ENCODE measurements around the gene DNASE1L3.
A peak's percentile ranks its signal among the peaks of the same experiment; 100 is the strongest.
"Not testable (repeated sequence)": the region's sequence is repeated elsewhere in the genome, so short reads cannot be mapped to it uniquely, and the experiment has no call there.

The DNASE1L3 gene

GRCh38 chr3:58210761-58211460 lies at the start of gene DNASE1L3:
Gene DNASE1L3, minus strand, starts transcription at chr3:58210972. Its CDS starts 66 bp downstream, at chr3:58210906.
- DNase-seq (ENCODE audit: low read depth): no peak
- H3K4me3 ChIP-seq (ENCODE audit: low read depth, low read length): no peak within 1 kb of the TSS

- DNase-seq (ENCODE audit: low read depth): no peak
- no peak overlapping the region for H3K4me3 ChIP-seq (ENCODE audit: low read depth, low read length)
These were observed 49.5 kb upstream of the DNASE1L3 start for GRCh38 chr3:58260261-58260731.

- no peak overlapping the region for H3K4me3 ChIP-seq (ENCODE audit: low read depth, low read length)
- DNase-seq (ENCODE audit: low read depth): no peak
These were observed 47.8 kb upstream of the DNASE1L3 start for GRCh38 chr3:58258392-58259055.

- DNase-seq (ENCODE audit: low read depth): no peak
- H3K4me3 ChIP-seq (ENCODE audit: low read depth, low read length): no peak overlapping the region
These were observed 45.7 kb upstream of the DNASE1L3 start for GRCh38 chr3:58256511-58256910.

- DNase-seq (ENCODE audit: low read depth): no peak
- H3K4me3 ChIP-seq (ENCODE audit: low read depth, low read length): no peak overlapping the region
These were observed 45.3 kb upstream of the DNASE1L3 start for GRCh38 chr3:58256061-58256460.

- DNase-seq (ENCODE audit: low read depth): no peak
- no peak overlapping the region for H3K4me3 ChIP-seq (ENCODE audit: low read depth, low read length)
These were observed 43.4 kb upstream of the DNASE1L3 start for GRCh38 chr3:58254144-58254543.

- peak; percentile 33 for DNase-seq (ENCODE audit: low read depth)
- no peak overlapping the region for H3K4me3 ChIP-seq (ENCODE audit: low read depth, low read length)
These were observed 40.9 kb upstream of the DNASE1L3 start for GRCh38 chr3:58251631-58252035.

GRCh38 chr3:58250093-58250707 lies 39.4 kb upstream of the DNASE1L3 start:
- no peak overlapping the region for H3K4me3 ChIP-seq (ENCODE audit: low read depth, low read length)
- DNase-seq (ENCODE audit: low read depth): no peak

GRCh38 chr3:58249358-58250092 lies 38.8 kb upstream of the DNASE1L3 start:
- no peak for DNase-seq (ENCODE audit: low read depth)
- H3K4me3 ChIP-seq (ENCODE audit: low read depth, low read length): no peak overlapping the region

GRCh38 chr3:58246148-58247047 lies 35.6 kb upstream of the DNASE1L3 start:
- DNase-seq (ENCODE audit: low read depth): no peak

GRCh38 chr3:58243976-58244585 lies 33.3 kb upstream of the DNASE1L3 start:
- DNase-seq (ENCODE audit: low read depth): no peak
- no peak overlapping the region for H3K4me3 ChIP-seq (ENCODE audit: low read depth, low read length)

More at GRCh38 chr3:58246148-58247047, 35.6 kb upstream of the DNASE1L3 start:
- no peak overlapping the region for H3K4me3 ChIP-seq (ENCODE audit: low read depth, low read length)

GRCh38 chr3:58242860-58243259 lies 32.1 kb upstream of the DNASE1L3 start:
- DNase-seq (ENCODE audit: low read depth); H3K4me3 ChIP-seq (ENCODE audit: low read depth, low read length): not testable (repeated sequence)

GRCh38 chr3:58242340-58242739 lies 31.6 kb upstream of the DNASE1L3 start:
- no peak for DNase-seq (ENCODE audit: low read depth)
- no peak overlapping the region for H3K4me3 ChIP-seq (ENCODE audit: low read depth, low read length)

GRCh38 chr3:58241306-58242044 lies 30.7 kb upstream of the DNASE1L3 start:
- DNase-seq (ENCODE audit: low read depth): no peak
- H3K4me3 ChIP-seq (ENCODE audit: low read depth, low read length): no peak overlapping the region

- DNase-seq (ENCODE audit: low read depth): no peak
- no peak overlapping the region for H3K4me3 ChIP-seq (ENCODE audit: low read depth, low read length)
These were observed 28.1 kb upstream of the DNASE1L3 start for GRCh38 chr3:58238830-58239229.

GRCh38 chr3:58237941-58238681 lies 27.3 kb upstream of the DNASE1L3 start:
- no peak for DNase-seq (ENCODE audit: low read depth)
- H3K4me3 ChIP-seq (ENCODE audit: low read depth, low read length): peak overlapping the region; percentile 71

GRCh38 chr3:58237238-58237940 lies 26.6 kb upstream of the DNASE1L3 start, which contains the start of gene ABHD6:
Gene ABHD6, plus strand, starts transcription at chr3:58237792. Its CDS starts 18,795 bp downstream, at chr3:58256587.
- no peak for DNase-seq (ENCODE audit: low read depth)
- H3K4me3 ChIP-seq (ENCODE audit: low read depth, low read length): peak within 1 kb of the TSS; percentile 71
